HepG2 (cell line): Measurements from ENCODE around the gene RAB20. TPM values are rescaled to one million over a fixed set of nuclear protein-coding genes. Genes with fewer than 3 reads are reported as not detected.

Experiments
- ATAC-seq: fragments of 200-7000 bp; cut with Tn5 transposase; 3 replicates; pipeline ENCODE4 v1.9.1; 2020; ENCODE audit warnings: mild to moderate bottlenecking, moderate library complexity
- BruUV-seq: library from RNA; stranded (reverse); fragments of 400-500 nt; replicated peaks from 2 replicates; lab custom pipeline; 2021; lab: Mats Ljungman, UMichigan
- CTCF ChIA-PET: fragments of 300-600 bp; formaldehyde crosslinking; extraction: SDS; loops from one replicate; lab custom pipeline; 2021; ENCODE audit warnings: low total read pairs, inconsistent platforms, low intra/inter-chr PET ratio; lab: Yijun Ruan, JAX
- POLR2A ChIA-PET: fragments of 350-600 bp; sonication (Branson Sonifier 250); formaldehyde crosslinking; loops from one replicate; lab custom pipeline; 2020; ENCODE audit warnings: antibody characterized with exemption, inconsistent platforms; lab: Yijun Ruan, JAX
- DNase-seq: peaks from one replicate; pipeline ENCODE4 v3.0.0-alpha.2; 2015; ENCODE audit warnings: low spot score
- FAIRE-seq: peaks from 3 replicates; lab custom pipeline; 2011; peaks lifted over from hg19 to GRCh38; lab: Jason Lieb, UNC
- H2AFZ ChIP-seq: one replicate; pipeline ENCODE4 v1.6.1; 2011; ENCODE audit warnings: low read length, inconsistent platforms
- H3K27ac ChIP-seq: fragments of 300-600 bp; 3 replicates; pipeline ENCODE4 v1.8.0; 2011; ENCODE audit warnings: mixed run types, mild to moderate bottlenecking, mixed read lengths, low read length, inconsistent platforms; ENCODE audit not compliant: insufficient read depth; ENCODE audit errors: extremely low read length
- H3K27me3 ChIP-seq, 2 experiments: fragments of 200-600 bp in 1 of 2; 2 replicates in 1 of 2; 3 replicates in 1 of 2; pipeline versions ENCODE4 v1.6.0 to v1.8.0; 2011; ENCODE audit warnings: low read length in 2 of 2, mild to moderate bottlenecking in 2 of 2, moderate library complexity in 2 of 2, inconsistent platforms in 1 of 2; ENCODE audit not compliant: insufficient read depth in 2 of 2, control insufficient read depth in 1 of 2
- H3K36me3 ChIP-seq, 2 experiments: fragments of 200-600 bp in 1 of 2; replicated peaks in 1 of 2; 2 replicates in 1 of 2; 3 replicates in 1 of 2; pipeline versions ENCODE4 v1.5.1 to v1.8.0; 2011; ENCODE audit warnings: low read length in 2 of 2, inconsistent platforms in 1 of 2; ENCODE audit not compliant: insufficient read depth in 2 of 2, control insufficient read depth in 1 of 2
- H3K4me1 ChIP-seq: 2 replicates; pipeline ENCODE4 v1.5.1; 2012; ENCODE audit warnings: low read length, inconsistent platforms; ENCODE audit not compliant: insufficient read depth
- H3K4me2 ChIP-seq: 2 replicates; pipeline ENCODE4 v1.6.0; 2011; ENCODE audit warnings: low read depth, low read length, inconsistent platforms
- H3K4me3 ChIP-seq, 3 experiments: fragments of 200-600 bp in 1 of 3; sonication (generic), shearing (Covaris generic) in 1 of 3; replicated peaks in 1 of 3; 2 replicates each; pipeline ENCODE4 v1.5.1; 2011 to 2016; ENCODE audit warnings: low read length in 3 of 3, inconsistent platforms in 2 of 3, low read depth in 2 of 3, mild to moderate bottlenecking in 2 of 3, control low read depth in 1 of 3, mixed read lengths in 1 of 3; ENCODE audit not compliant: insufficient read depth in 1 of 3
- H3K79me2 ChIP-seq: one replicate; pipeline ENCODE4 v1.6.1; 2011; ENCODE audit warnings: low read length, inconsistent platforms; ENCODE audit not compliant: insufficient read depth
- H3K9ac ChIP-seq: 2 replicates; pipeline ENCODE4 v1.6.0; 2011; ENCODE audit warnings: mild to moderate bottlenecking, low read depth, low read length, inconsistent platforms; ENCODE audit not compliant: insufficient read depth
- H3K9me3 ChIP-seq: 2 replicates; pipeline ENCODE4 v1.5.1; 2012; ENCODE audit warnings: mild to moderate bottlenecking, low read length
- H4K20me1 ChIP-seq: 2 replicates; pipeline ENCODE4 v1.6.0; 2011; ENCODE audit warnings: inconsistent platforms, mild to moderate bottlenecking, low read length, moderate library complexity; ENCODE audit not compliant: insufficient read depth
- ARID2 ChIP-seq: sonication (generic); formaldehyde crosslinking; IDR thresholded peaks from 2 replicates; pipeline ENCODE4 v1.8.1; 2022; ENCODE audit warnings: mild to moderate bottlenecking, missing genetic modification reagents, borderline replicate concordance
- ATF4 ChIP-seq, 2 experiments: fragments of 450-650 bp in 1 of 2; sonication (generic) in 1 of 2; formaldehyde crosslinking; IDR thresholded peaks; 2 replicates each; pipeline versions ENCODE4 v1.5.0 to v1.8.0; 2020 to 2022; ENCODE audit warnings: mild to moderate bottlenecking in 1 of 2, missing genetic modification reagents in 1 of 2
- ATF6 ChIP-seq: sonication (generic); formaldehyde crosslinking; conservative IDR thresholded peaks from 2 replicates; pipeline ENCODE4 v1.4.0; 2020; ENCODE audit warnings: missing genetic modification reagents
- GLI4 ChIP-seq: sonication (generic); formaldehyde crosslinking; IDR thresholded peaks from 2 replicates; pipeline ENCODE4 v1.5.1; 2020; ENCODE audit warnings: missing genetic modification reagents, mild to moderate bottlenecking, moderate library complexity, borderline replicate concordance
- KDM5A ChIP-seq: fragments of 200-600 bp; sonication (generic); IDR thresholded peaks from 2 replicates; pipeline ENCODE4 v1.7.0; 2018; ENCODE audit warnings: antibody characterized with exemption, mild to moderate bottlenecking, low read length, borderline replicate concordance
- KLF12 ChIP-seq: sonication (generic); formaldehyde crosslinking; IDR thresholded peaks from 2 replicates; pipeline ENCODE4 v1.4.0; 2020; ENCODE audit warnings: missing genetic modification reagents, borderline replicate concordance
- KLF6 ChIP-seq: IDR thresholded peaks from 2 replicates; pipeline ENCODE4 v1.8.0; 2016; ENCODE audit warnings: missing biosample characterization, missing genetic modification reagents
- MXI1 ChIP-seq: IDR thresholded peaks from 3 replicates; pipeline ENCODE4 v1.6.1; 2012; ENCODE audit warnings: low read depth, low read length, inconsistent platforms, borderline replicate concordance
- NFKBIZ ChIP-seq: IDR thresholded peaks from 2 replicates; pipeline ENCODE4 v1.6.1; 2018; ENCODE audit warnings: missing genetic modification reagents, missing compliant biosample characterization
- PTBP1 ChIP-seq: fragments of 200-400 bp; formaldehyde crosslinking; IDR thresholded peaks from 2 replicates; pipeline ENCODE4 v1.6.1; 2018; ENCODE audit warnings: low read length, low read depth; ENCODE audit not compliant: poor library complexity, severe bottlenecking
- REXO4 ChIP-seq: sonication (generic); formaldehyde crosslinking; IDR thresholded peaks from 2 replicates; pipeline ENCODE4 v1.8.0; 2022; ENCODE audit warnings: missing genetic modification reagents, mild to moderate bottlenecking, borderline replicate concordance
- THAP7 ChIP-seq: sonication (generic); formaldehyde crosslinking; IDR thresholded peaks from 2 replicates; pipeline ENCODE4 v1.8.1; 2023; ENCODE audit warnings: mild to moderate bottlenecking, missing genetic modification reagents
- ZFP62 ChIP-seq: sonication (generic); formaldehyde crosslinking; IDR thresholded peaks from 2 replicates; pipeline ENCODE4 v1.4.0; 2020; ENCODE audit warnings: missing genetic modification reagents
- ZNF142 ChIP-seq: sonication (generic); formaldehyde crosslinking; IDR thresholded peaks from 2 replicates; pipeline ENCODE4 v1.4.0; 2020; ENCODE audit warnings: missing genetic modification reagents
- ZNF20 ChIP-seq: sonication (generic); formaldehyde crosslinking; IDR thresholded peaks from 2 replicates; pipeline ENCODE4 v1.4.0; 2020; ENCODE audit warnings: mild to moderate bottlenecking, moderate library complexity, missing genetic modification reagents
- WGBS: methylation state at CpG from one replicate; pipeline ENCODE4 v1.1.6; 2017; ENCODE audit warnings: low lambda C conversion rate; 5-methylcytosine and 5-hydroxymethylcytosine counted together
- in situ Hi-C: cut with HindIII; loops from 2 replicates; pipeline ENCODE4 v1.10.0; 2017; ENCODE audit warnings: low pct_unique_long_range_greater_than_20kb; ENCODE audit not compliant: extremely low pct_ligation_motif_present
- intact Hi-C: fragments of 100-400 bp; cut with micrococcal nuclease; formaldehyde crosslinking; loops from one replicate; pipeline ENCODE4 v1.10.0; 2022; ENCODE audit not compliant: unreplicated experiment
- polyA plus RNA-seq, 8 experiments: library from polyadenylated mRNA; depleted of rRNA in 3 of 8; stranded (reverse) in 7 of 8; unstranded in 1 of 8; fragments of >200 nt; fragmentation: Illumina TruSeq in 4 of 8; extraction: Trizol in 4 of 8; gene quantifications; 2 replicates each; pipeline versions ENCODE4 v1.2.1 to v1.2.3, GENCODE V29; 2011 to 2016; ENCODE audit warnings: low read depth in 4 of 8, missing spikeins in 1 of 8, mixed read lengths in 1 of 8; ENCODE audit not compliant: insufficient read depth in 1 of 8
- total RNA-seq, 5 experiments: library from RNA; depleted of rRNA; stranded (reverse); fragments of >200 nt; fragmentation: Illumina TruSeq; extraction: Trizol; gene quantifications; 2 replicates each; pipeline ENCODE4 v1.2.3, GENCODE V29; 2016; ENCODE audit warnings: low read depth in 1 of 5

Gene RAB20
- total and polyA plus RNA-seq, 2 of the 13 experiments (the other 11 are each of a cell fraction or from before 2014, with no cell fraction given) = 15.6 to 30.5 TPM

- TF ChIP-seq ATF6 (no peak), KLF6 (CRISPR knock-in tag) (no peak), ZNF142 (CRISPR knock-in tag) (no peak), ARID2 (CRISPR knock-in tag) (no peak)
Observed at GRCh38 chr13:110495376-110495775, 66.1 kb downstream of the RAB20 start (continued).

- CTCF ChIA-PET = no interaction called here
- H2AFZ ChIP-seq = no peak overlapping the region
- TF ChIP-seq GLI4 (CRISPR knock-in tag) (no peak), KLF12 (CRISPR knock-in tag) (no peak), MXI1 (no peak), ATF4 (CRISPR knock-in tag; IDR thresholded peaks at IDR 0.05) (no peak), ZNF20 (CRISPR knock-in tag) (no peak), NFKBIZ (CRISPR knock-in tag) (no peak), REXO4 (CRISPR knock-in tag) (no peak), KDM5A (no peak), ZFP62 (CRISPR knock-in tag) (no peak), THAP7 (CRISPR knock-in tag) (no peak), PTBP1 (no peak)
Observed at GRCh38 chr13:110493613-110494012, 67.9 kb downstream of the RAB20 start.

More at GRCh38 chr13:110493613-110494012, 67.9 kb downstream of the RAB20 start:
- Histone ChIP-seq H3K27me3 (no peaks in the 10 kb centered on the region), H4K20me1 (no peaks in the 10 kb centered on the region), H3K4me3 (no peak overlapping the region), H3K79me2 (no peaks in the 10 kb centered on the region), H3K4me2 (no peak overlapping the region), H3K27ac (no peak overlapping the region), H3K9me3 (no peaks in the 10 kb centered on the region), H3K4me1 (peaks cover 38% of the 10 kb centered on the region), H3K9ac (no peak overlapping the region), H3K36me3 (no peaks in the 10 kb centered on the region)
- no TSS peak for BruUV-seq
- POLR2A ChIA-PET = no interaction called here
- in situ Hi-C loops = no loop called here
- no peak for FAIRE-seq
- WGBS = 57% methylated on average over 2 of the region's 9 CpGs
- ATAC-seq = no peak
- DNase-seq = no peak
- intact Hi-C loops = no loop called here
